ENCODE measurements around the gene ARPC4.

DNA sequence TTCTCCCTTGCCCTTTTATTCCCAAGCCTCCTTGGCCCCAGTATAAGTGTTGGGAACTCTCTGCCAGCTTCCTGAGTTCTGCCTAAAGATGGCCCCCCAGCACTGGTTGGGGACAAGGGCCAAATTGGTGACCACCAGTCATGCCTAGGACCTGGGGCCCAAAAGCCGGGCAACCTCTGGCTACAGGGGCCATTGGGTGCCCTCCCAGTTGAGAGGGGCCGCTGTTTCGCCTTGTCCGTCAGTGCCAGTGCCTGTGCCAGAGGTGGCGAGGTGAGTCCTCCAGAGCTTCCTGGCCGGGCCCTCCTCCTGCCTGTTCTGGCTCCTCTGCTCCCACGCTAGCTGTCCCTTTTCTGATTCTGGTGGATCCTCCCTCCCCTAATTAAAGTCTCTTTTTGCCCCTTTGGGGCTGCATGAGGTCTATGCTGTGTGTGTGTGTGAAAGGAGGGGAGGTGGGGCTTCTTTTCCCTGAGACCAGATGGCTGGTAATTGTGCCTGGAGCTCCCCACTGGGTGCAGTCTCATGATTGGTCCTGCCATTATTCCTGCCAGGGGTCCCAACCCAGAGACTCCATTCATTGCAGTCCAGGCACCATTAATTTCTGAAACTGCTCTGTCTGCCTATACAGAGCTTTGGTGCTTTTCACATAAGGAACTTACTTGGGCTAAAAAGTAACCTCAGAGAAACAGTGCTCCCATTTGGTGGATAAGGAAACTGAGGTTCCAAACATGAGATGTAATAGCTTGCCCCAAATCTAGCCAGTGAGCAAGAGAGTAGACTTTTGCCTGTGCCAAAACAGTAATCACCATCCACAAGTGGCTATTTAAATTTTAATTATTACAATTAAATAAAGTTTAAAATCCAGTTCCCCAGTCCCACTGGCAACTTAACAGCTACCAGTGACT, 14.1 kb downstream of the ARPC4 start:
- TF ChIP-seq, protein P1, sequence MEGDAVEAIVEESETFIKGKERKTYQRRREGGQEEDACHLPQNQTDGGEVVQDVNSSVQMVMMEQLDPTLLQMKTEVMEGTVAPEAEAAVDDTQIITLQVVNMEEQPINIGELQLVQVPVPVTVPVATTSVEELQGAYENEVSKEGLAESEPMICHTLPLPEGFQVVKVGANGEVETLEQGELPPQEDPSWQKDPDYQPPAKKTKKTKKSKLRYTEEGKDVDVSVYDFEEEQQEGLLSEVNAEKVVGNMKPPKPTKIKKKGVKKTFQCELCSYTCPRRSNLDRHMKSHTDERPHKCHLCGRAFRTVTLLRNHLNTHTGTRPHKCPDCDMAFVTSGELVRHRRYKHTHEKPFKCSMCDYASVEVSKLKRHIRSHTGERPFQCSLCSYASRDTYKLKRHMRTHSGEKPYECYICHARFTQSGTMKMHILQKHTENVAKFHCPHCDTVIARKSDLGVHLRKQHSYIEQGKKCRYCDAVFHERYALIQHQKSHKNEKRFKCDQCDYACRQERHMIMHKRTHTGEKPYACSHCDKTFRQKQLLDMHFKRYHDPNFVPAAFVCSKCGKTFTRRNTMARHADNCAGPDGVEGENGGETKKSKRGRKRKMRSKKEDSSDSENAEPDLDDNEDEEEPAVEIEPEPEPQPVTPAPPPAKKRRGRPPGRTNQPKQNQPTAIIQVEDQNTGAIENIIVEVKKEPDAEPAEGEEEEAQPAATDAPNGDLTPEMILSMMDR (IDR thresholded peaks at IDR 0.05) = no peak
- no peak for TF ChIP-seq GABPB1 (CRISPR knock-in tag; IDR thresholded peaks at IDR 0.05)
- TF ChIP-seq ETV6 (CRISPR knock-in tag; IDR thresholded peaks at IDR 0.05) = no peak
- no peak for TF ChIP-seq CREB1 (CRISPR knock-in tag; IDR thresholded peaks at IDR 0.05)
- TF ChIP-seq FOXP1 (CRISPR knock-in tag; IDR thresholded peaks at IDR 0.05; ENCODE audit: borderline replicate concordance) = no peak
- TF ChIP-seq ZBTB21 (CRISPR knock-in tag; IDR thresholded peaks at IDR 0.05; ENCODE audit: borderline replicate concordance) = no peak
- no peak for TF ChIP-seq IRF2 (CRISPR knock-in tag; IDR thresholded peaks at IDR 0.05; ENCODE audit: borderline replicate concordance, low read depth)
- no peak for TF ChIP-seq TP53 (CRISPR knock-in tag; IDR thresholded peaks at IDR 0.05)
- TF ChIP-seq, protein P2, sequence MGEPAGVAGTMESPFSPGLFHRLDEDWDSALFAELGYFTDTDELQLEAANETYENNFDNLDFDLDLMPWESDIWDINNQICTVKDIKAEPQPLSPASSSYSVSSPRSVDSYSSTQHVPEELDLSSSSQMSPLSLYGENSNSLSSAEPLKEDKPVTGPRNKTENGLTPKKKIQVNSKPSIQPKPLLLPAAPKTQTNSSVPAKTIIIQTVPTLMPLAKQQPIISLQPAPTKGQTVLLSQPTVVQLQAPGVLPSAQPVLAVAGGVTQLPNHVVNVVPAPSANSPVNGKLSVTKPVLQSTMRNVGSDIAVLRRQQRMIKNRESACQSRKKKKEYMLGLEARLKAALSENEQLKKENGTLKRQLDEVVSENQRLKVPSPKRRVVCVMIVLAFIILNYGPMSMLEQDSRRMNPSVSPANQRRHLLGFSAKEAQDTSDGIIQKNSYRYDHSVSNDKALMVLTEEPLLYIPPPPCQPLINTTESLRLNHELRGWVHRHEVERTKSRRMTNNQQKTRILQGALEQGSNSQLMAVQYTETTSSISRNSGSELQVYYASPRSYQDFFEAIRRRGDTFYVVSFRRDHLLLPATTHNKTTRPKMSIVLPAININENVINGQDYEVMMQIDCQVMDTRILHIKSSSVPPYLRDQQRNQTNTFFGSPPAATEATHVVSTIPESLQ (CRISPR knock-in tag; IDR thresholded peaks at IDR 0.05) = no peak
- TF ChIP-seq, protein P3, sequence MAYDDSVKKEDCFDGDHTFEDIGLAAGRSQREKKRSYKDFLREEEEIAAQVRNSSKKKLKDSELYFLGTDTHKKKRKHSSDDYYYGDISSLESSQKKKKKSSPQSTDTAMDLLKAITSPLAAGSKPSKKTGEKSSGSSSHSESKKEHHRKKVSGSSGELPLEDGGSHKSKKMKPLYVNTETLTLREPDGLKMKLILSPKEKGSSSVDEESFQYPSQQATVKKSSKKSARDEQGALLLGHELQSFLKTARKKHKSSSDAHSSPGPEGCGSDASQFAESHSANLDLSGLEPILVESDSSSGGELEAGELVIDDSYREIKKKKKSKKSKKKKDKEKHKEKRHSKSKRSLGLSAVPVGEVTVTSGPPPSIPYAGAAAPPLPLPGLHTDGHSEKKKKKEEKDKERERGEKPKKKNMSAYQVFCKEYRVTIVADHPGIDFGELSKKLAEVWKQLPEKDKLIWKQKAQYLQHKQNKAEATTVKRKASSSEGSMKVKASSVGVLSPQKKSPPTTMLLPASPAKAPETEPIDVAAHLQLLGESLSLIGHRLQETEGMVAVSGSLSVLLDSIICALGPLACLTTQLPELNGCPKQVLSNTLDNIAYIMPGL (CRISPR knock-in tag; IDR thresholded peaks at IDR 0.05) = no peak
- TF ChIP-seq JUN (CRISPR knock-in tag; IDR thresholded peaks at IDR 0.05) = no peak

Data from WTC11 (cell line).